ENCODE results near the gene GALNT15. TPM values are rescaled to one million over a fixed set of nuclear protein-coding genes. Genes with fewer than 3 reads are reported as not detected.

GALNT15 gene
- total RNA-seq, 5 donors from 2014 or later (not counting 1 experiment from before 2014, with no cell fraction given) = 0.06 TPM; not detected in 4

GRCh38 chr3:16270855-16271254 lies 96.4 kb downstream of the GALNT15 start:
- Histone ChIP-seq H3K27me3 (replicated peaks in 1 of 2; ENCODE audit: control insufficient read depth in 2 of 2, extremely low read depth in 1 of 2, insufficient read depth in 2 of 2, low read length in 1 of 2) (no peaks in the 10 kb centered on the region), H3K36me3 (ENCODE audit: control insufficient read depth in 2 of 2, extremely low read depth in 1 of 2, insufficient read depth in 1 of 2, low read length in 1 of 2) (peaks cover 0 to 26% of the 10 kb centered on the region in 2 donors), H3K4me1 (ENCODE audit: control insufficient read depth in 1 of 2, extremely low read depth in 1 of 2, insufficient read depth in 2 of 2, low read length in 2 of 2) (peaks cover 6 to 7% of the 10 kb centered on the region in 2 experiments), H3K9me3 (no peaks in the 10 kb centered on the region), H3K27ac (ENCODE audit: low read length) (no peak overlapping the region), H3K4me3 (ENCODE audit: control insufficient read depth in 1 of 2, extremely low read depth in 1 of 2, low read length in 1 of 2) (no peak overlapping the region)
- ATAC-seq (replicated peaks in 1 of 4) (no peak), DNase-seq (no peak)
- Mint-ChIP-seq H3K36me3 (peaks cover 39% of the 10 kb centered on the region), H3K27ac (no peak overlapping the region), H3K27me3 (no peaks in the 10 kb centered on the region), H3K4me3 (no peak overlapping the region), H3K4me1 (peaks cover 25 to 26% (median 25%) of the 10 kb centered on the region in 3 donors), H3K9me3 (no peaks in the 10 kb centered on the region)
- POLR2A ChIA-PET = no interaction called here
- WGBS (ENCODE audit: insufficient coverage) = 92% methylated on average over 6 of the region's 10 CpGs
- CTCF ChIA-PET = interaction anchor here (0.6 to 8.4 kb wide), 5 partner anchors 18 to 458 kb away, joined by 3 to 120 read pairs (median 3); no protein-coding TSS in a partner anchor

GRCh38 chr3:16272588-16272987 lies 98.1 kb downstream of the GALNT15 start:
- CTCF ChIA-PET = interaction anchor here (0.5 to 1.6 kb wide), 11 partner anchors 10 to 859 kb away, joined by 3 to 13 read pairs (median 5); no protein-coding TSS in a partner anchor
- H3K4me1 Mint-ChIP-seq = peaks cover 7 to 9% (median 9%) of the 10 kb centered on the region in 3 donors
- Histone ChIP-seq H3K4me1 (ENCODE audit: control insufficient read depth in 1 of 2, extremely low read depth in 1 of 2, insufficient read depth in 2 of 2, low read length in 2 of 2) (peaks cover 0 to 4% of the 10 kb centered on the region in 2 experiments), H3K27me3 (replicated peaks in 1 of 2; ENCODE audit: control insufficient read depth in 2 of 2, extremely low read depth in 1 of 2, insufficient read depth in 2 of 2, low read length in 1 of 2) (no peaks in the 10 kb centered on the region), H3K4me3 (ENCODE audit: control insufficient read depth in 1 of 2, extremely low read depth in 1 of 2, low read length in 1 of 2) (no peak overlapping the region), H3K9me3 (no peaks in the 10 kb centered on the region), H3K36me3 (ENCODE audit: control insufficient read depth in 2 of 2, extremely low read depth in 1 of 2, insufficient read depth in 1 of 2, low read length in 1 of 2) (peaks cover 0 to 31% of the 10 kb centered on the region in 2 donors), H3K27ac (ENCODE audit: low read length) (no peak overlapping the region)
- DNase-seq (no peak), ATAC-seq (replicated peaks in 1 of 4) (no peak)
- no peak overlapping the region for H3K27ac Mint-ChIP-seq
- H3K27me3 Mint-ChIP-seq = no peaks in the 10 kb centered on the region
- H3K9me3 Mint-ChIP-seq = no peaks in the 10 kb centered on the region
- H3K4me3 Mint-ChIP-seq = no peak overlapping the region
- H3K36me3 Mint-ChIP-seq = peaks cover 40% of the 10 kb centered on the region
- POLR2A ChIA-PET = interaction anchor here (0.6 to 0.8 kb wide), 6 partner anchors 10 to 575 kb away, joined by 3 to 9 read pairs (median 7); no protein-coding TSS in a partner anchor
- no CpG with 5 or more reads among the region's 1 CpG for WGBS (ENCODE audit: insufficient coverage)

GRCh38 chr3:16273867-16274266 lies 99.4 kb downstream of the GALNT15 start:
- no peak overlapping the region for H3K4me3 Mint-ChIP-seq

GRCh38 chr3:16277471-16277870 lies 103.0 kb downstream of the GALNT15 start:
- H3K27ac ChIP-seq (ENCODE audit: low read length) = no peak overlapping the region
- no peak for ATAC-seq (replicated peaks in 1 of 4)
- POLR2A ChIA-PET = no interaction called here

More at GRCh38 chr3:16273867-16274266, 99.4 kb downstream of the GALNT15 start:
- WGBS (ENCODE audit: insufficient coverage) = no CpG with 5 or more reads among the region's 2 CpGs
- Histone ChIP-seq H3K4me3 (ENCODE audit: control insufficient read depth in 1 of 2, extremely low read depth in 1 of 2, low read length in 1 of 2) (no peak overlapping the region), H3K36me3 (ENCODE audit: control insufficient read depth in 2 of 2, extremely low read depth in 1 of 2, insufficient read depth in 1 of 2, low read length in 1 of 2) (peaks cover 0 to 39% of the 10 kb centered on the region in 2 donors), H3K9me3 (no peaks in the 10 kb centered on the region), H3K27ac (ENCODE audit: low read length) (no peak overlapping the region), H3K4me1 (ENCODE audit: control insufficient read depth in 1 of 2, extremely low read depth in 1 of 2, insufficient read depth in 2 of 2, low read length in 2 of 2) (no peaks in the 10 kb centered on the region), H3K27me3 (replicated peaks in 1 of 2; ENCODE audit: control insufficient read depth in 2 of 2, extremely low read depth in 1 of 2, insufficient read depth in 2 of 2, low read length in 1 of 2) (no peaks in the 10 kb centered on the region)
- Mint-ChIP-seq H3K27ac (no peak overlapping the region), H3K9me3 (no peaks in the 10 kb centered on the region), H3K27me3 (no peaks in the 10 kb centered on the region), H3K36me3 (peaks cover 40% of the 10 kb centered on the region), H3K4me1 (peaks cover 0 to 1% (median under 1%) of the 10 kb centered on the region in 3 donors)
- CTCF ChIA-PET = interaction anchor here in 1 of 2 donors (0.6 to 1.4 kb wide), 3 partner anchors 46 to 227 kb away, joined by 3 to 10 read pairs (median 6); no protein-coding TSS in a partner anchor
- DNase-seq (no peak), ATAC-seq (replicated peaks in 1 of 4) (no peak)
- POLR2A ChIA-PET = interaction anchor here (0.6 to 1.0 kb wide), 3 partner anchors 15 to 550 kb away, joined by 3 to 6 read pairs (median 3); no protein-coding TSS in a partner anchor

GRCh38 chr3:16279010-16279801 lies 104.7 kb downstream of the GALNT15 start:
- POLR2A ChIA-PET = no interaction called here
- no peaks in the 10 kb centered on the region for H3K9me3 Mint-ChIP-seq

More at GRCh38 chr3:16277471-16277870, 103.0 kb downstream of the GALNT15 start:
- Mint-ChIP-seq H3K4me3 (no peak overlapping the region), H3K4me1 (peaks cover 0 to 3% (median 2%) of the 10 kb centered on the region in 3 donors), H3K36me3 (peaks cover 21% of the 10 kb centered on the region), H3K27ac (peak overlapping the region in 1 of 2 donors; percentile 52), H3K9me3 (no peaks in the 10 kb centered on the region), H3K27me3 (no peaks in the 10 kb centered on the region)
- CTCF ChIA-PET = no interaction called here
- no peak for DNase-seq
- H3K27me3 ChIP-seq (replicated peaks in 1 of 2; ENCODE audit: control insufficient read depth in 2 of 2, extremely low read depth in 1 of 2, insufficient read depth in 2 of 2, low read length in 1 of 2) = no peaks in the 10 kb centered on the region
- H3K9me3 ChIP-seq = no peaks in the 10 kb centered on the region
- H3K36me3 ChIP-seq (ENCODE audit: control insufficient read depth in 2 of 2, extremely low read depth in 1 of 2, insufficient read depth in 1 of 2, low read length in 1 of 2) = peaks cover 0 to 13% of the 10 kb centered on the region in 2 donors
- no peak overlapping the region for H3K4me3 ChIP-seq (ENCODE audit: control insufficient read depth in 1 of 2, extremely low read depth in 1 of 2, low read length in 1 of 2)
- no peaks in the 10 kb centered on the region for H3K4me1 ChIP-seq (ENCODE audit: control insufficient read depth in 1 of 2, extremely low read depth in 1 of 2, insufficient read depth in 2 of 2, low read length in 2 of 2)
- WGBS (ENCODE audit: insufficient coverage) = 89% methylated on average over 3 of the region's 3 CpGs

GRCh38 chr3:16280671-16281070 lies 106.2 kb downstream of the GALNT15 start:
- ChIA-PET POLR2A (interaction anchor here in 1 of 2 donors (1.0 kb wide), 1 partner anchor 14 kb away, joined by 3 read pairs; no protein-coding TSS in a partner anchor), CTCF (interaction anchor here (1.6 to 2.9 kb wide), 2 partner anchors 10 to 13 kb away, joined by 4 to 14 read pairs; no protein-coding TSS in a partner anchor)
- H3K4me3 Mint-ChIP-seq = no peak overlapping the region
- DNase-seq (no peak), ATAC-seq (replicated peaks in 1 of 4) (no peak)
- H3K27ac ChIP-seq (ENCODE audit: low read length) = no peak overlapping the region
- H3K27ac Mint-ChIP-seq = no peak overlapping the region
- peaks cover 21 to 26% (median 23%) of the 10 kb centered on the region in 3 donors for H3K4me1 Mint-ChIP-seq
- H3K4me3 ChIP-seq (ENCODE audit: control insufficient read depth in 1 of 2, extremely low read depth in 1 of 2, low read length in 1 of 2) = no peak overlapping the region
- H3K9me3 Mint-ChIP-seq = no peaks in the 10 kb centered on the region
- no peaks in the 10 kb centered on the region for H3K27me3 Mint-ChIP-seq
- H3K4me1 ChIP-seq (ENCODE audit: control insufficient read depth in 1 of 2, extremely low read depth in 1 of 2, insufficient read depth in 2 of 2, low read length in 2 of 2) = peaks cover 8 to 12% of the 10 kb centered on the region in 2 experiments
- H3K27me3 ChIP-seq (replicated peaks in 1 of 2; ENCODE audit: control insufficient read depth in 2 of 2, extremely low read depth in 1 of 2, insufficient read depth in 2 of 2, low read length in 1 of 2) = no peaks in the 10 kb centered on the region
- WGBS (ENCODE audit: insufficient coverage) = no CpG with 5 or more reads among the region's 2 CpGs
- peaks cover 17% of the 10 kb centered on the region for H3K36me3 Mint-ChIP-seq
- H3K36me3 ChIP-seq (ENCODE audit: control insufficient read depth in 2 of 2, extremely low read depth in 1 of 2, insufficient read depth in 1 of 2, low read length in 1 of 2) = peaks cover 0 to 13% of the 10 kb centered on the region in 2 donors
- H3K9me3 ChIP-seq = no peaks in the 10 kb centered on the region

More at GRCh38 chr3:16279010-16279801, 104.7 kb downstream of the GALNT15 start:
- no peak overlapping the region for H3K4me3 Mint-ChIP-seq
- Histone ChIP-seq H3K27ac (ENCODE audit: low read length) (no peak overlapping the region), H3K27me3 (replicated peaks in 1 of 2; ENCODE audit: control insufficient read depth in 2 of 2, extremely low read depth in 1 of 2, insufficient read depth in 2 of 2, low read length in 1 of 2) (no peaks in the 10 kb centered on the region), H3K4me3 (ENCODE audit: control insufficient read depth in 1 of 2, extremely low read depth in 1 of 2, low read length in 1 of 2) (no peak overlapping the region), H3K4me1 (ENCODE audit: control insufficient read depth in 1 of 2, extremely low read depth in 1 of 2, insufficient read depth in 2 of 2, low read length in 2 of 2) (no peaks in the 10 kb centered on the region), H3K9me3 (no peaks in the 10 kb centered on the region), H3K36me3 (ENCODE audit: control insufficient read depth in 2 of 2, extremely low read depth in 1 of 2, insufficient read depth in 1 of 2, low read length in 1 of 2) (peaks cover 0 to 13% of the 10 kb centered on the region in 2 donors)
- DNase-seq = no peak
- WGBS (ENCODE audit: insufficient coverage) = 97% methylated on average over 3 of the region's 3 CpGs
- no peak for ATAC-seq (replicated peaks in 1 of 4)
- no peaks in the 10 kb centered on the region for H3K27me3 Mint-ChIP-seq
- no peak overlapping the region for H3K27ac Mint-ChIP-seq
- peaks cover 7 to 12% (median 8%) of the 10 kb centered on the region in 3 donors for H3K4me1 Mint-ChIP-seq
- CTCF ChIA-PET = no interaction called here
- peaks cover 27% of the 10 kb centered on the region for H3K36me3 Mint-ChIP-seq

Data from T-cell (primary cell).